Fibroblast of pulmonary artery (primary cell): ENCODE results near the gene LRMDA.

Experiments used
- DNase-seq: peaks from one replicate; pipeline ENCODE4 v3.0.0-alpha.2; 2010; ENCODE audit warnings: low read depth
- H3K4me3 ChIP-seq: replicated peaks from 2 replicates; pipeline ENCODE4 v1.5.1; 2011; ENCODE audit warnings: low read depth, mild to moderate bottlenecking, control low read depth, low read length, moderate library complexity
- CTCF ChIP-seq: IDR thresholded peaks from 2 replicates; pipeline ENCODE4 v1.5.1; 2011; ENCODE audit warnings: mild to moderate bottlenecking, control low read depth, low read length, inconsistent platforms; ENCODE audit errors: missing control alignments

The LRMDA gene

GRCh38 chr10:75980419-75981002, 549.1 kb downstream of the LRMDA start:
- no peak for TF ChIP-seq CTCF
- no peak overlapping the region for H3K4me3 ChIP-seq
- no peak for DNase-seq

- no peak for DNase-seq
These were observed 551.4 kb downstream of the LRMDA start for GRCh38 chr10:75982611-75983369.

GRCh38 chr10:75984067-75984466, 552.6 kb downstream of the LRMDA start:
- no peak for DNase-seq
- TF ChIP-seq CTCF = no peak
- H3K4me3 ChIP-seq = no peak overlapping the region

More at GRCh38 chr10:75982611-75983369, 551.4 kb downstream of the LRMDA start:
- no peak overlapping the region for H3K4me3 ChIP-seq
- TF ChIP-seq CTCF = no peak

- no peak for DNase-seq
- no peak for TF ChIP-seq CTCF
- no peak overlapping the region for H3K4me3 ChIP-seq
These were observed 556.2 kb downstream of the LRMDA start for GRCh38 chr10:75987616-75988015.

GRCh38 chr10:75994357-75995040, 563.1 kb downstream of the LRMDA start:
- no peak overlapping the region for H3K4me3 ChIP-seq
- TF ChIP-seq CTCF = no peak
- no peak for DNase-seq

GRCh38 chr10:75995041-75995430, 563.6 kb downstream of the LRMDA start:
- TF ChIP-seq CTCF = no peak
- no peak for DNase-seq

GRCh38 chr10:75995720-75996119, 564.3 kb downstream of the LRMDA start:
- no peak overlapping the region for H3K4me3 ChIP-seq
- no peak for DNase-seq
- no peak for TF ChIP-seq CTCF

More at GRCh38 chr10:75995041-75995430, 563.6 kb downstream of the LRMDA start:
- H3K4me3 ChIP-seq = no peak overlapping the region
